GM12878 (cell line): ENCODE measurements around the gene DAO. TPM values are rescaled to one million over a fixed set of nuclear protein-coding genes. Genes with fewer than 3 reads are reported as not detected.

Experiments
- ATF7 ChIP-seq: fragments of 450-650 bp; IDR thresholded peaks from 2 replicates; pipeline ENCODE4 v1.6.1; 2016; ENCODE audit warnings: low read depth, mild to moderate bottlenecking
- BCL11A ChIP-seq: IDR thresholded peaks from 2 replicates; pipeline ENCODE4 v1.6.1; 2011; ENCODE audit warnings: low read depth, low read length
- CBX3 ChIP-seq: fragments of 200-600 bp; sonication (generic); IDR thresholded peaks from 2 replicates; pipeline ENCODE4 v1.6.1; 2016; ENCODE audit warnings: low read depth, borderline replicate concordance
- ELK1 ChIP-seq: IDR thresholded peaks from 2 replicates; pipeline ENCODE4 v1.6.1; 2012; ENCODE audit warnings: low read depth, low read length, improper control_type of control experiment
- FOXK2 ChIP-seq: fragments of 450-650 bp; IDR thresholded peaks from 2 replicates; pipeline ENCODE4 v1.6.1; 2017; ENCODE audit warnings: mild to moderate bottlenecking, moderate library complexity
- JUNB ChIP-seq: IDR thresholded peaks from 2 replicates; pipeline ENCODE4 v1.6.1; 2016; ENCODE audit warnings: antibody characterized with exemption, mild to moderate bottlenecking
- NBN ChIP-seq: fragments of 450-650 bp; IDR thresholded peaks from 2 replicates; pipeline ENCODE4 v1.6.1; 2016
- NFXL1 ChIP-seq: fragments of 450-650 bp; IDR thresholded peaks from 2 replicates; pipeline ENCODE4 v1.6.1; 2017; ENCODE audit warnings: antibody characterized with exemption, mild to moderate bottlenecking, borderline replicate concordance
- NFYA ChIP-seq: IDR thresholded peaks from 2 replicates; pipeline ENCODE4 v1.6.1; 2011; ENCODE audit warnings: low read depth, mild to moderate bottlenecking, low read length, improper control_type of control experiment, borderline replicate concordance
- NR2C1 ChIP-seq: fragments of 450-650 bp; IDR thresholded peaks from 2 replicates; pipeline ENCODE4 v1.6.1; 2017; ENCODE audit warnings: antibody characterized with exemption, mild to moderate bottlenecking, moderate library complexity
- NR2F1 ChIP-seq: fragments of 450-650 bp; conservative IDR thresholded peaks from 2 replicates; pipeline ENCODE4 v1.6.1; 2017; ENCODE audit warnings: mild to moderate bottlenecking
- POU2F2 ChIP-seq: IDR thresholded peaks from 3 replicates; pipeline ENCODE4 v1.6.1; 2011; ENCODE audit warnings: low read depth, mild to moderate bottlenecking, low read length, borderline replicate concordance
- RBBP5 ChIP-seq: fragments of 200-600 bp; sonication (generic); conservative IDR thresholded peaks from 2 replicates; pipeline ENCODE4 v1.6.1; 2016
- RELA ChIP-seq: fragments of 450-650 bp; IDR thresholded peaks from 2 replicates; pipeline ENCODE4 v1.8.0; 2014; ENCODE audit warnings: borderline replicate concordance; ENCODE audit not compliant: partially characterized antibody
- SKIL ChIP-seq: fragments of 450-650 bp; IDR thresholded peaks from 2 replicates; pipeline ENCODE4 v1.6.1; 2017; ENCODE audit warnings: mild to moderate bottlenecking, low read depth, inconsistent platforms; ENCODE audit not compliant: poor library complexity, severe bottlenecking
- SMAD1 ChIP-seq: fragments of 450-650 bp; IDR thresholded peaks from 2 replicates; pipeline ENCODE4 v1.6.1; 2018; ENCODE audit warnings: mild to moderate bottlenecking, low read depth; ENCODE audit not compliant: partially characterized antibody
- SMARCA5 ChIP-seq: fragments of 450-650 bp; IDR thresholded peaks from 2 replicates; pipeline ENCODE4 v1.6.1; 2017; ENCODE audit warnings: mild to moderate bottlenecking
- SP1 ChIP-seq: IDR thresholded peaks from one replicate; pipeline ENCODE4 v1.6.1; 2011; ENCODE audit warnings: low read depth, low read length
- SPI1 ChIP-seq: IDR thresholded peaks from 2 replicates; pipeline ENCODE4 v1.6.1; 2011; ENCODE audit warnings: low read depth, mild to moderate bottlenecking, low read length, moderate library complexity, borderline replicate concordance; ENCODE audit not compliant: insufficient read depth
- STAT3 ChIP-seq: IDR thresholded peaks from 2 replicates; pipeline ENCODE4 v1.6.1; 2011; ENCODE audit warnings: low read depth, low read length, improper control_type of control experiment
- SUPT20H ChIP-seq: IDR thresholded peaks from 2 replicates; pipeline ENCODE4 v1.6.1; 2011; ENCODE audit warnings: low read depth, mild to moderate bottlenecking, low read length, moderate library complexity, borderline replicate concordance; ENCODE audit not compliant: control insufficient read depth
- TCF3 ChIP-seq: IDR thresholded peaks from 2 replicates; pipeline ENCODE4 v1.6.1; 2012; ENCODE audit warnings: low read depth, mild to moderate bottlenecking, low read length, borderline replicate concordance; ENCODE audit not compliant: insufficient read depth
- ZNF24 ChIP-seq: fragments of 450-650 bp; IDR thresholded peaks from 2 replicates; pipeline ENCODE4 v1.6.1; 2017; ENCODE audit warnings: antibody characterized with exemption, mild to moderate bottlenecking
- polyA plus RNA-seq, 11 experiments: library from polyadenylated mRNA; depleted of rRNA in 4 of 11; unstranded in 6 of 11; stranded (reverse) in 5 of 11; fragments of >200 nt; fragmentation: Nextera tagmentation in 4 of 11; fragmentation: Illumina TruSeq in 1 of 11; extraction: Ambion mirVana in 4 of 11; extraction: Trizol in 1 of 11; gene quantifications; 1 replicate in 1 of 11; 2 replicates in 10 of 11; pipeline versions ENCODE4 v1.2.1 to v1.2.3, GENCODE V29; 2011 to 2016; ENCODE audit warnings: inconsistent platforms in 2 of 11, missing spikeins in 2 of 11, low read depth in 1 of 11
- total RNA-seq, 4 experiments: library from RNA; depleted of rRNA in 3 of 4; stranded (reverse); fragments of >200 nt in 3 of 4; fragmentation: Illumina TruSeq in 1 of 4; extraction: Trizol in 1 of 4; gene quantifications; 2 replicates each; pipeline versions ENCODE4 v1.2.1 to v1.2.3, GENCODE V29; 2013 to 2021
- TF ChIP-seq, protein P1 (sequence below): fragments of 450-650 bp; IDR thresholded peaks from 2 replicates; pipeline ENCODE4 v1.6.1; 2017; ENCODE audit warnings: mild to moderate bottlenecking
- TF ChIP-seq, protein P2 (sequence below): fragments of 450-650 bp; IDR thresholded peaks from 2 replicates; pipeline ENCODE4 v1.6.1; 2017; ENCODE audit warnings: antibody characterized with exemption, mild to moderate bottlenecking, moderate library complexity

The DAO gene
- total and polyA plus RNA-seq, 10 of the 15 experiments (the other 5 are each of a cell fraction or from before 2014, with no cell fraction given) = 0.15 TPM; not detected in 9

- TF ChIP-seq, protein P1, sequence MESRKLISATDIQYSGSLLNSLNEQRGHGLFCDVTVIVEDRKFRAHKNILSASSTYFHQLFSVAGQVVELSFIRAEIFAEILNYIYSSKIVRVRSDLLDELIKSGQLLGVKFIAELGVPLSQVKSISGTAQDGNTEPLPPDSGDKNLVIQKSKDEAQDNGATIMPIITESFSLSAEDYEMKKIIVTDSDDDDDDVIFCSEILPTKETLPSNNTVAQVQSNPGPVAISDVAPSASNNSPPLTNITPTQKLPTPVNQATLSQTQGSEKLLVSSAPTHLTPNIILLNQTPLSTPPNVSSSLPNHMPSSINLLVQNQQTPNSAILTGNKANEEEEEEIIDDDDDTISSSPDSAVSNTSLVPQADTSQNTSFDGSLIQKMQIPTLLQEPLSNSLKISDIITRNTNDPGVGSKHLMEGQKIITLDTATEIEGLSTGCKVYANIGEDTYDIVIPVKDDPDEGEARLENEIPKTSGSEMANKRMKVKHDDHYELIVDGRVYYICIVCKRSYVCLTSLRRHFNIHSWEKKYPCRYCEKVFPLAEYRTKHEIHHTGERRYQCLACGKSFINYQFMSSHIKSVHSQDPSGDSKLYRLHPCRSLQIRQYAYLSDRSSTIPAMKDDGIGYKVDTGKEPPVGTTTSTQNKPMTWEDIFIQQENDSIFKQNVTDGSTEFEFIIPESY = no peak
- TF ChIP-seq POU2F2 = peak; percentile 13; the same call in 1 of the 3 replicates
- TF ChIP-seq SP1 = peak; percentile 7
- TF ChIP-seq SMAD1 = peak; percentile 31
- no peak for TF ChIP-seq CBX3
- TF ChIP-seq RBBP5 = no peak
- TF ChIP-seq NBN = peak; percentile 53; the same call in 1 of the 2 replicates
- TF ChIP-seq SMARCA5 = peak; percentile 90
- TF ChIP-seq ATF7 = peak; percentile 78
- peak; percentile 71 for TF ChIP-seq NR2F1
- no peak for TF ChIP-seq SUPT20H
- TF ChIP-seq ZNF24 = peak; percentile 75; the same call in 1 of the 2 replicates
- TF ChIP-seq SPI1 = peak; percentile 79
- TF ChIP-seq TCF3 = 0 out of 2 replicates have a peak, but pooled peaks have one; percentile 2
- no peak for TF ChIP-seq RELA
- TF ChIP-seq BCL11A = peak; percentile 65
- no peak for TF ChIP-seq STAT3
- no peak for TF ChIP-seq NR2C1
- TF ChIP-seq JUNB = peak; percentile 71
- no peak for TF ChIP-seq ELK1
- no peak for TF ChIP-seq NFYA
- no peak for TF ChIP-seq FOXK2
- TF ChIP-seq NFXL1 = no peak
- peak; percentile 82 for TF ChIP-seq SKIL
- TF ChIP-seq, protein P2, sequence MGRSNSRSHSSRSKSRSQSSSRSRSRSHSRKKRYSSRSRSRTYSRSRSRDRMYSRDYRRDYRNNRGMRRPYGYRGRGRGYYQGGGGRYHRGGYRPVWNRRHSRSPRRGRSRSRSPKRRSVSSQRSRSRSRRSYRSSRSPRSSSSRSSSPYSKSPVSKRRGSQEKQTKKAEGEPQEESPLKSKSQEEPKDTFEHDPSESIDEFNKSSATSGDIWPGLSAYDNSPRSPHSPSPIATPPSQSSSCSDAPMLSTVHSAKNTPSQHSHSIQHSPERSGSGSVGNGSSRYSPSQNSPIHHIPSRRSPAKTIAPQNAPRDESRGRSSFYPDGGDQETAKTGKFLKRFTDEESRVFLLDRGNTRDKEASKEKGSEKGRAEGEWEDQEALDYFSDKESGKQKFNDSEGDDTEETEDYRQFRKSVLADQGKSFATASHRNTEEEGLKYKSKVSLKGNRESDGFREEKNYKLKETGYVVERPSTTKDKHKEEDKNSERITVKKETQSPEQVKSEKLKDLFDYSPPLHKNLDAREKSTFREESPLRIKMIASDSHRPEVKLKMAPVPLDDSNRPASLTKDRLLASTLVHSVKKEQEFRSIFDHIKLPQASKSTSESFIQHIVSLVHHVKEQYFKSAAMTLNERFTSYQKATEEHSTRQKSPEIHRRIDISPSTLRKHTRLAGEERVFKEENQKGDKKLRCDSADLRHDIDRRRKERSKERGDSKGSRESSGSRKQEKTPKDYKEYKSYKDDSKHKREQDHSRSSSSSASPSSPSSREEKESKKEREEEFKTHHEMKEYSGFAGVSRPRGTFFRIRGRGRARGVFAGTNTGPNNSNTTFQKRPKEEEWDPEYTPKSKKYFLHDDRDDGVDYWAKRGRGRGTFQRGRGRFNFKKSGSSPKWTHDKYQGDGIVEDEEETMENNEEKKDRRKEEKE = no peak
Measured at GRCh38 chr12:108831309-108831991, 48.4 kb upstream of the DAO start (continued).
